ENCODE results near the gene PDP2. TPM values are rescaled to one million over a fixed set of nuclear protein-coding genes. Genes with fewer than 3 reads are reported as not detected.

PDP2 gene
- total and polyA plus RNA-seq, 4 experiments from 2014 or later: 2.4 to 19.3 (median 10.1) TPM

- intact Hi-C loops (cut with micrococcal nuclease): no loop called here
- ChIA-PET POLR2A (ENCODE audit: partially characterized antibody) (no interaction called here), CTCF (ENCODE audit: partially characterized antibody) (interaction anchor here (0.6 kb wide), 1 partner anchor 31 kb away, joined by 3 read pairs; no protein-coding TSS in a partner anchor)
- Mint-ChIP-seq H3K9me3 (no peaks in the 10 kb centered on the region), H3K36me3 (no peaks in the 10 kb centered on the region), H3K4me3 (no peak overlapping the region), H3K27ac (no peak overlapping the region), H3K27me3 (peaks cover 0 to 1% of the 10 kb centered on the region in 2 donors), H3K4me1 (no peaks in the 10 kb centered on the region)
- Histone ChIP-seq H3K27ac (ENCODE audit: low read depth, low read length) (no peak overlapping the region), H3K36me3 (ENCODE audit: insufficient read depth, low read length) (no peaks in the 10 kb centered on the region), H3K4me1 (ENCODE audit: insufficient read depth, low read length) (no peaks in the 10 kb centered on the region), H3K9me3 (ENCODE audit: control insufficient read depth in 1 of 2, low read length in 2 of 2) (no peaks in the 10 kb centered on the region), H3K4me3 (ENCODE audit: low read length in 2 of 2) (no peak overlapping the region), H3K27me3 (ENCODE audit: insufficient read depth, low read length) (no peaks in the 10 kb centered on the region)
- DNase-seq: no peak
Measured at GRCh38 chr16:66913081-66913480, 32.8 kb downstream of the PDP2 start.

- Mint-ChIP-seq H3K4me3 (no peak overlapping the region), H3K27me3 (peaks cover 0 to 1% of the 10 kb centered on the region in 2 donors), H3K4me1 (no peaks in the 10 kb centered on the region), H3K9me3 (no peaks in the 10 kb centered on the region), H3K36me3 (no peaks in the 10 kb centered on the region), H3K27ac (no peak overlapping the region)
- ChIA-PET POLR2A (ENCODE audit: partially characterized antibody) (no interaction called here), CTCF (ENCODE audit: partially characterized antibody) (no interaction called here)
- H3K36me3 ChIP-seq (ENCODE audit: insufficient read depth, low read length): no peaks in the 10 kb centered on the region
- no peak overlapping the region for H3K4me3 ChIP-seq (ENCODE audit: low read length in 2 of 2)
- no peak overlapping the region for H3K27ac ChIP-seq (ENCODE audit: low read depth, low read length)
- H3K27me3 ChIP-seq (ENCODE audit: insufficient read depth, low read length): no peaks in the 10 kb centered on the region
- intact Hi-C loops (cut with micrococcal nuclease): no loop called here
- no peaks in the 10 kb centered on the region for H3K4me1 ChIP-seq (ENCODE audit: insufficient read depth, low read length)
- DNase-seq: no peak
- no peaks in the 10 kb centered on the region for H3K9me3 ChIP-seq (ENCODE audit: control insufficient read depth in 1 of 2, low read length in 2 of 2)
Measured at GRCh38 chr16:66913711-66914110, 33.4 kb downstream of the PDP2 start.

DNA sequence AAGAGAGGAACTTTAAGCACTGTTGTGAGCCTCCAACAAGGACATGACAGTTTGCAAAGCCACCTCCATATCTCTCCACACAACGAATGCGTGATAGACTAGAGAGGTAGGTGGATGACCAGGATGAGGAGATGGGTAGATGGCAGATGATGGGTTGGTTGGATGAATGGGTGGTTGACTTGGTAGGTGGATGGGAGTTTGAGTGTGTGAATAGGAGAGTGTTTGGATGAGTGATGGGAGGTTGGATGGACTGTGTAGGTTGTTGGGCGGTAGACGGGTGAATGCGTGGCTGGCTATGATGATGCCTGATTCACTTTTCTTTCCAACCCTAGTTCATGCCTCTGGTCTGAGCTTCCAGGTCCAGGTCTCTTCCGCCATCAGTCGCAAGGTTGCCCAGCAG, 34.2 kb downstream of the PDP2 start:
- Mint-ChIP-seq H3K4me3 (no peak overlapping the region), H3K9me3 (no peaks in the 10 kb centered on the region), H3K27ac (no peak overlapping the region), H3K4me1 (no peaks in the 10 kb centered on the region), H3K36me3 (no peaks in the 10 kb centered on the region), H3K27me3 (peaks cover 3 to 4% of the 10 kb centered on the region in 2 donors)
- Histone ChIP-seq H3K27ac (ENCODE audit: low read depth, low read length) (no peak overlapping the region), H3K36me3 (ENCODE audit: insufficient read depth, low read length) (no peaks in the 10 kb centered on the region), H3K27me3 (ENCODE audit: insufficient read depth, low read length) (no peaks in the 10 kb centered on the region), H3K4me1 (ENCODE audit: insufficient read depth, low read length) (no peaks in the 10 kb centered on the region), H3K9me3 (ENCODE audit: control insufficient read depth in 1 of 2, low read length in 2 of 2) (no peaks in the 10 kb centered on the region), H3K4me3 (ENCODE audit: low read length in 2 of 2) (no peak overlapping the region)
- ChIA-PET CTCF (ENCODE audit: partially characterized antibody) (interaction anchor here (0.9 kb wide), 1 partner anchor 14 kb away, joined by 3 read pairs; no protein-coding TSS in a partner anchor), POLR2A (ENCODE audit: partially characterized antibody) (interaction anchor here (1.2 kb wide), 1 partner anchor 19 kb away, joined by 3 read pairs; no protein-coding TSS in a partner anchor)
- intact Hi-C loops (cut with micrococcal nuclease): no loop called here
- no peak for DNase-seq

GRCh38 chr16:66915041-66915440, 34.7 kb downstream of the PDP2 start:
- Mint-ChIP-seq H3K9me3 (no peaks in the 10 kb centered on the region), H3K4me3 (no peak overlapping the region), H3K27me3 (peaks cover 3 to 4% of the 10 kb centered on the region in 2 donors), H3K36me3 (no peaks in the 10 kb centered on the region), H3K27ac (no peak overlapping the region), H3K4me1 (no peaks in the 10 kb centered on the region)
- POLR2A ChIA-PET (ENCODE audit: partially characterized antibody): interaction anchor here (1.2 kb wide), 1 partner anchor 19 kb away, joined by 3 read pairs; no protein-coding TSS in a partner anchor
- Histone ChIP-seq H3K36me3 (ENCODE audit: insufficient read depth, low read length) (no peaks in the 10 kb centered on the region), H3K27me3 (ENCODE audit: insufficient read depth, low read length) (no peaks in the 10 kb centered on the region), H3K9me3 (ENCODE audit: control insufficient read depth in 1 of 2, low read length in 2 of 2) (no peaks in the 10 kb centered on the region), H3K27ac (ENCODE audit: low read depth, low read length) (no peak overlapping the region), H3K4me1 (ENCODE audit: insufficient read depth, low read length) (no peaks in the 10 kb centered on the region), H3K4me3 (ENCODE audit: low read length in 2 of 2) (no peak overlapping the region)
- CTCF ChIA-PET (ENCODE audit: partially characterized antibody): interaction anchor here (0.9 kb wide), 1 partner anchor 14 kb away, joined by 3 read pairs; no protein-coding TSS in a partner anchor
- intact Hi-C loops (cut with micrococcal nuclease): no loop called here
- peak in 1 of 5 donors; percentile 13 for DNase-seq

- H3K4me3 Mint-ChIP-seq: no peak overlapping the region
- peak in 1 of 5 donors; percentile 18 for DNase-seq
- intact Hi-C loops (cut with micrococcal nuclease): no loop called here
- Histone ChIP-seq H3K27ac (ENCODE audit: low read depth, low read length) (no peak overlapping the region), H3K27me3 (ENCODE audit: insufficient read depth, low read length) (no peaks in the 10 kb centered on the region), H3K4me1 (ENCODE audit: insufficient read depth, low read length) (no peaks in the 10 kb centered on the region), H3K36me3 (ENCODE audit: insufficient read depth, low read length) (no peaks in the 10 kb centered on the region), H3K4me3 (ENCODE audit: low read length in 2 of 2) (no peak overlapping the region), H3K9me3 (ENCODE audit: control insufficient read depth in 1 of 2, low read length in 2 of 2) (no peaks in the 10 kb centered on the region)
- peaks cover 5 to 6% of the 10 kb centered on the region in 2 donors for H3K27me3 Mint-ChIP-seq
- ChIA-PET CTCF (ENCODE audit: partially characterized antibody) (no interaction called here), POLR2A (ENCODE audit: partially characterized antibody) (no interaction called here)
- no peaks in the 10 kb centered on the region for H3K4me1 Mint-ChIP-seq
- no peak overlapping the region for H3K27ac Mint-ChIP-seq
- H3K9me3 Mint-ChIP-seq: no peaks in the 10 kb centered on the region
- no peaks in the 10 kb centered on the region for H3K36me3 Mint-ChIP-seq
Measured at GRCh38 chr16:66916518-66916917, 36.2 kb downstream of the PDP2 start.

GRCh38 chr16:66917741-66918140, 37.4 kb downstream of the PDP2 start:
- Histone ChIP-seq H3K9me3 (ENCODE audit: control insufficient read depth in 1 of 2, low read length in 2 of 2) (no peaks in the 10 kb centered on the region), H3K27ac (ENCODE audit: low read depth, low read length) (no peak overlapping the region), H3K4me3 (ENCODE audit: low read length in 2 of 2) (no peak overlapping the region), H3K4me1 (ENCODE audit: insufficient read depth, low read length) (no peaks in the 10 kb centered on the region), H3K36me3 (ENCODE audit: insufficient read depth, low read length) (no peaks in the 10 kb centered on the region), H3K27me3 (ENCODE audit: insufficient read depth, low read length) (no peaks in the 10 kb centered on the region)
- H3K4me1 Mint-ChIP-seq: no peaks in the 10 kb centered on the region
- CTCF ChIA-PET (ENCODE audit: partially characterized antibody): interaction anchor here (0.9 kb wide), 1 partner anchor 127 kb away, joined by 3 read pairs; no protein-coding TSS in a partner anchor
- POLR2A ChIA-PET (ENCODE audit: partially characterized antibody): no interaction called here
- no peaks in the 10 kb centered on the region for H3K9me3 Mint-ChIP-seq
- DNase-seq: no peak
- peaks cover 5 to 6% of the 10 kb centered on the region in 2 donors for H3K27me3 Mint-ChIP-seq
- H3K27ac Mint-ChIP-seq: no peak overlapping the region
- intact Hi-C loops (cut with micrococcal nuclease): no loop called here
- no peak overlapping the region for H3K4me3 Mint-ChIP-seq
- no peaks in the 10 kb centered on the region for H3K36me3 Mint-ChIP-seq

GRCh38 chr16:66918355-66918754, 38.0 kb downstream of the PDP2 start:
- POLR2A ChIA-PET (ENCODE audit: partially characterized antibody): no interaction called here
- Histone ChIP-seq H3K9me3 (ENCODE audit: control insufficient read depth in 1 of 2, low read length in 2 of 2) (no peaks in the 10 kb centered on the region), H3K4me3 (ENCODE audit: low read length in 2 of 2) (no peak overlapping the region), H3K27me3 (ENCODE audit: insufficient read depth, low read length) (no peaks in the 10 kb centered on the region), H3K4me1 (ENCODE audit: insufficient read depth, low read length) (no peaks in the 10 kb centered on the region), H3K27ac (ENCODE audit: low read depth, low read length) (no peak overlapping the region), H3K36me3 (ENCODE audit: insufficient read depth, low read length) (no peaks in the 10 kb centered on the region)
- Mint-ChIP-seq H3K4me3 (no peak overlapping the region), H3K27ac (no peak overlapping the region), H3K4me1 (no peaks in the 10 kb centered on the region), H3K27me3 (peaks cover 11% of the 10 kb centered on the region in 2 donors), H3K36me3 (no peaks in the 10 kb centered on the region), H3K9me3 (no peaks in the 10 kb centered on the region)
- intact Hi-C loops (cut with micrococcal nuclease): no loop called here
- DNase-seq: peak in 1 of 5 donors; percentile 16
- CTCF ChIA-PET (ENCODE audit: partially characterized antibody): interaction anchor here (0.9 to 1.1 kb wide), 2 partner anchors 88 to 126 kb away, joined by 3 read pairs; partner anchors contain the start of gene NAE1

Measured in CD4-positive, alpha-beta memory T cell (primary cell).